HG03064 (cell line): Measurements from ENCODE around the gene ALDH3A1.

Experiments
- ATAC-seq: cut with Tn5 transposase; IDR thresholded peaks from one replicate; pipeline ENCODE4 v1.9.1; 2021; ENCODE audit warnings: low read depth; ENCODE audit not compliant: unreplicated experiment

ALDH3A1 gene

GRCh38 chr17:19705771-19706770 lies 42.0 kb downstream of the ALDH3A1 start:
- no peak for ATAC-seq

DNA sequence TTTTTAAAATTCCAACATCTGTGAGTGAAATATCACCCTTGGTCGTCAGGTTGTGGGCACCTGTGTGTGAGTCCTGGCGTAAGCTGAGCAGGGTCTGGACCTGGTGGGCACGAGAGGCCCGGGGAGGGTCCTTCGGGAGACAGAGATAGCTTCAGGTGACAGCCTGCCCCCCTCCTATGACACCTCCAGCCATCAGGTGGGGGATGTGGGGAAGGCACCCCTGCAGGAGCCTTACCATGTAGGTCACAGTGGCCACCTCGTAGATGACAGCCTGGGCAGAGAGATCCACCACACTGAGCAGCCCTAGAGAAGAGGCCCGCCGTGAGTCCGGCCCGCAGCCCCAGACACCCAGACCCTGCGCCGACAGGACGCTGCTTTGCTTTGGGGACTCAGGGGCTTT lies 42.9 kb downstream of the ALDH3A1 start:
- ATAC-seq: no peak

- ATAC-seq: no peak
Measured at GRCh38 chr17:19703828-19704613, 44.1 kb downstream of the ALDH3A1 start.

- no peak for ATAC-seq
Measured at GRCh38 chr17:19703106-19703827, 44.8 kb downstream of the ALDH3A1 start.

DNA sequence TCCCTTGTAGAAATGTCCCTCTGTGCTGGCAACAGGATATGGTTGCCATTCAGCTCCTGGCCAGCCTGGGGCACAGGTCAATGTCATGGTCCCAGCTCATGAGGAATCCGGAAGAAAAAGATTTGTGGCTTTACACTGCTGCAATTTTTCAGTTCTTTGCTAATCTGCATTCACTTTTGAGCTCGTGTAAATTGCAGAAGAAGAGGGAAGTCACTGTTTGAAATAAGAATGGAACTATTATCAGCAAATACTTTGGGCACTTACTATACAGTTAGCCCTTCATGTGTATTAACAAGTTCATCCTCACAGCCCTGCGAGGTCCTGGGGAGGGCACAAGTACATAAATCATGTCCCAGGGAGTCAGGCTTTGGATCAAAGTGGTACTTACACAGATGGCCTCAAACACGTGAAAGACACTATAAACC lies 45.9 kb downstream of the ALDH3A1 start:
- no peak for ATAC-seq
